K562 (cell line): ENCODE measurements around the gene USH1G. TPM values are rescaled to one million over a fixed set of nuclear protein-coding genes. Genes with fewer than 3 reads are reported as not detected.

ENCODE experiments used
- ATAC-seq: fragments of 200-7000 bp; cut with Tn5 transposase; 3 replicates; pipeline ENCODE4 v1.9.1; 2020; ENCODE audit warnings: moderate library complexity
- BruUV-seq: library from RNA; stranded (reverse); fragments of 400-500 nt; replicated peaks from 2 replicates; lab custom pipeline; 2021; lab: Mats Ljungman, UMichigan
- CTCF ChIA-PET: fragments of 300-600 bp; formaldehyde crosslinking; extraction: SDS; loops from one replicate; lab custom pipeline; 2021; ENCODE audit warnings: low intra/inter-chr PET ratio; lab: Yijun Ruan, JAX
- POLR2A ChIA-PET: fragments of 300-600, 350-650 bp; sonication (Branson Sonifier 250); formaldehyde crosslinking; extraction: SDS; loops from one replicate; lab custom pipeline; 2021; ENCODE audit warnings: antibody characterized with exemption, inconsistent platforms; lab: Yijun Ruan, JAX
- DNase-seq, 4 experiments: peaks; one replicate each; pipeline versions ENCODE4 v3.0.0 to v3.0.0-alpha.2; 2011 to 2018; ENCODE audit warnings: low spot score in 3 of 4, mixed read lengths in 3 of 4; ENCODE audit errors: extremely low read depth in 1 of 4
- FAIRE-seq: peaks from 2 replicates; lab custom pipeline; 2011; peaks lifted over from hg19 to GRCh38; lab: Jason Lieb, UNC
- H2AFZ ChIP-seq: 2 replicates; pipeline ENCODE4 v1.6.0; 2011; ENCODE audit warnings: low read depth, low read length, control low read depth, inconsistent platforms
- H3K27ac ChIP-seq: fragments of 200-600 bp; 3 replicates; pipeline ENCODE4 v1.8.0; 2011; ENCODE audit warnings: low read depth, mild to moderate bottlenecking, control low read depth, inconsistent platforms, low read length, moderate library complexity, mixed read lengths; ENCODE audit errors: extremely low read depth
- H3K27me3 ChIP-seq, 2 experiments: fragments of 300-600 bp in 1 of 2; 2 replicates in 1 of 2; 3 replicates in 1 of 2; pipeline versions ENCODE4 v1.6.0 to v1.8.0; 2011; ENCODE audit warnings: inconsistent platforms in 2 of 2, low read length in 2 of 2, mild to moderate bottlenecking in 1 of 2, mixed read lengths in 1 of 2, moderate library complexity in 1 of 2; ENCODE audit not compliant: control insufficient read depth in 2 of 2, insufficient read depth in 2 of 2
- H3K36me3 ChIP-seq: fragments of 300-600 bp; 3 replicates; pipeline ENCODE4 v1.8.0; 2011; ENCODE audit warnings: mild to moderate bottlenecking, low read length, inconsistent platforms; ENCODE audit not compliant: control insufficient read depth, insufficient read depth
- H3K4me1 ChIP-seq, 2 experiments: fragments of 200-600 bp in 1 of 2; replicated peaks in 1 of 2; 2 replicates in 1 of 2; 3 replicates in 1 of 2; pipeline versions ENCODE4 v1.5.1 to v1.8.0; 2011; ENCODE audit warnings: inconsistent platforms in 2 of 2, low read length in 2 of 2, mild to moderate bottlenecking in 1 of 2, mixed read lengths in 1 of 2, moderate library complexity in 1 of 2; ENCODE audit not compliant: control insufficient read depth in 2 of 2, insufficient read depth in 2 of 2
- H3K4me2 ChIP-seq: 2 replicates; pipeline ENCODE4 v1.6.1; 2011; ENCODE audit warnings: low read length, control low read depth, inconsistent platforms, mixed read lengths; ENCODE audit not compliant: insufficient read depth
- H3K4me3 ChIP-seq: fragments of 200-600 bp; sonication (generic), shearing (Covaris generic); 2 replicates; pipeline ENCODE4 v1.5.1; 2016; ENCODE audit warnings: control low read depth, inconsistent platforms
- H3K79me2 ChIP-seq: fragments of 200-600 bp; 3 replicates; pipeline ENCODE4 v1.8.0; 2011; ENCODE audit warnings: low read length, inconsistent platforms; ENCODE audit not compliant: control insufficient read depth, insufficient read depth
- H3K9ac ChIP-seq, 2 experiments: 2 replicates each; pipeline versions ENCODE4 v1.6.0 to v1.6.1; 2011; ENCODE audit warnings: low read depth in 2 of 2, low read length in 2 of 2, control low read depth in 1 of 2, inconsistent platforms in 1 of 2, mild to moderate bottlenecking in 1 of 2, mixed read lengths in 1 of 2; ENCODE audit not compliant: insufficient read depth in 1 of 2
- H3K9me1 ChIP-seq: one replicate; pipeline ENCODE4 v1.6.0; 2011; ENCODE audit warnings: inconsistent platforms, mild to moderate bottlenecking, low read length, moderate library complexity; ENCODE audit not compliant: control insufficient read depth, insufficient read depth
- H3K9me3 ChIP-seq: replicated peaks from 2 replicates; pipeline ENCODE4 v1.5.1; 2011; ENCODE audit warnings: low read depth, low read length, inconsistent platforms; ENCODE audit not compliant: control insufficient read depth, insufficient read depth
- H4K20me1 ChIP-seq: replicated peaks from 2 replicates; pipeline ENCODE4 v1.6.1; 2011; ENCODE audit warnings: low read length, inconsistent platforms, mixed read lengths; ENCODE audit not compliant: control insufficient read depth, insufficient read depth
- HNRNPLL ChIP-seq: fragments of 200-400 bp; formaldehyde crosslinking; IDR thresholded peaks from 2 replicates; pipeline ENCODE4 v1.6.1; 2017; ENCODE audit warnings: low read length, low read depth, mild to moderate bottlenecking; ENCODE audit not compliant: poor library complexity, severe bottlenecking
- NR1H2 ChIP-seq: sonication (generic); formaldehyde crosslinking; IDR thresholded peaks from 2 replicates; pipeline ENCODE4 v1.4.0; 2020; ENCODE audit warnings: mild to moderate bottlenecking, missing genetic modification reagents
- PYGO2 ChIP-seq: fragments of 450-650 bp; IDR thresholded peaks from 2 replicates; pipeline ENCODE4 v1.6.1; 2016; ENCODE audit warnings: mild to moderate bottlenecking, missing genetic modification characterization, moderate library complexity, missing compliant biosample characterization
- TAF9B ChIP-seq: fragments of 450-650 bp; IDR thresholded peaks from 2 replicates; pipeline ENCODE4 v1.6.1; 2018; ENCODE audit warnings: mild to moderate bottlenecking; ENCODE audit not compliant: partially characterized antibody
- WGBS: fragments of 100-300 bp; shearing (Covaris generic); methylation state at CpG from one replicate; pipeline ENCODE4 v1.1.6; 2016; ENCODE audit warnings: low coverage, mixed read lengths; ENCODE audit not compliant: insufficient coverage; ENCODE audit errors: missing lambda C conversion rate; 5-methylcytosine and 5-hydroxymethylcytosine counted together
- in situ Hi-C: fragments of 300-500 bp; cut with MboI; formaldehyde crosslinking; loops from 4 replicates; pipeline ENCODE4 v1.15.0; 2018; ENCODE audit warnings: inconsistent platforms, mixed read lengths
- intact Hi-C: fragments of 100-400 bp; cut with micrococcal nuclease; formaldehyde crosslinking; loops from 2 replicates; pipeline ENCODE4 v1.14.2; 2022
- polyA plus RNA-seq, 8 experiments: library from polyadenylated mRNA; depleted of rRNA in 4 of 8; stranded (reverse) in 5 of 8; unstranded in 3 of 8; fragments of >200 nt; fragmentation: Nextera tagmentation in 2 of 8; fragmentation: Illumina TruSeq in 1 of 8; extraction: Ambion mirVana in 2 of 8; extraction: Trizol in 1 of 8; gene quantifications; 2 replicates each; pipeline versions ENCODE4 v1.2.1 to v1.2.3, GENCODE V29; 2011 to 2014; ENCODE audit warnings: inconsistent platforms in 1 of 8, missing spikeins in 1 of 8
- total RNA-seq, 7 experiments: library from RNA; depleted of rRNA in 6 of 7; stranded (reverse); fragments of >200 nt in 6 of 7; fragmentation: Illumina TruSeq in 2 of 7; extraction: Trizol in 2 of 7; gene quantifications; 2 replicates each; pipeline versions ENCODE4 v1.2.1 to v1.2.3, GENCODE V29; 2011 to 2021; ENCODE audit warnings: low replicate concordance in 1 of 7
- TF ChIP-seq, protein P1 (sequence below), 2 experiments: fragments of 450-650 bp in 1 of 2; sonication (generic) in 1 of 2; formaldehyde crosslinking in 1 of 2; IDR thresholded peaks; 2 replicates each; pipeline versions ENCODE4 v1.7.1 to v1.9.0; 2016 to 2022; ENCODE audit warnings: inconsistent platforms in 1 of 2, mild to moderate bottlenecking in 1 of 2, missing genetic modification reagents in 1 of 2
- TF ChIP-seq, protein P2 (sequence below): fragments of 250-450 bp; sonication (Bioruptor Pico); IDR thresholded peaks from 2 replicates; pipeline ENCODE4 v1.4.0; 2020
- TF ChIP-seq, protein P3 (sequence below): fragments of 250-450 bp; sonication (Bioruptor Pico); IDR thresholded peaks from 2 replicates; pipeline ENCODE4 v1.8.0; 2021; ENCODE audit warnings: mild to moderate bottlenecking, moderate library complexity

USH1G gene
- total and polyA plus RNA-seq, 9 of the 15 experiments (the other 6 are each of a cell fraction or from before 2014, with no cell fraction given), result 0.22 to 1.00 (median 0.64) TPM; not detected in 2

DNA sequence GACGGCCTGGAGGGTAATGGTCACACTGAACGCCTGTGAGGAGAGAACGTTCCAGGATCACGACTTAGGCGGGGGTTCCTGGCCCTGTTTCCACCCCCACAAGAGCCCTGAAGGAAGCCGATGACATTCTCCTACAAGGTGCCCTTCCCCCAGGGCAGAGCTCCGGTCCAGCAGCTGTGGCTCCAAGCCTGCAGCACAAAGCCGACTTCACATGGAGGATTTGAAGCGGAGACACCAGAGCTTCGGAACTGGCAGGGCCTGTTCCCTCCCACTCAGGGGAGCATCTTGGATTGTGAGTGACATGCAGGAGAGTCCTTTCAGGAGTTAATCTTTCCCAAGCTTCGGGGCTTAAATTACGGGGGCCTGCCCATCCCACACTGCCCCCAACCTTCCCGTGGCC is 34.6 kb downstream of the USH1G start:
- POLR2A ChIA-PET, result interaction anchor here (1.5 kb wide), 1 partner anchor 12 kb away, joined by 4 read pairs; no protein-coding TSS in a partner anchor
- FAIRE-seq (no peak), DNase-seq (no peak), ATAC-seq (no peak)
- H3K9ac ChIP-seq, result no peak overlapping the region; a peak in 1 of 4 replicates
- H3K4me2 ChIP-seq, result no peak overlapping the region
- H3K79me2 ChIP-seq, result no peaks in the 10 kb centered on the region
- H3K4me1 ChIP-seq, result peaks cover 0 to 16% of the 10 kb centered on the region in 2 experiments; a peak in 2 of 5 replicates
- H2AFZ ChIP-seq, result no peak overlapping the region
- CTCF ChIA-PET, result no interaction called here
- in situ Hi-C loops (no loop called here), intact Hi-C loops (no loop called here)
- H3K27me3 ChIP-seq, result peaks cover 0 to 10% of the 10 kb centered on the region in 2 experiments; a peak in 1 of 5 replicates
- WGBS, result 40% methylated on average over 13 of the region's 13 CpGs
- no peaks in the 10 kb centered on the region for H3K9me3 ChIP-seq
- no peak overlapping the region for H3K4me3 ChIP-seq
- H3K27ac ChIP-seq, result no peak overlapping the region
- H4K20me1 ChIP-seq, result no peaks in the 10 kb centered on the region
- BruUV-seq, result no TSS peak
- TF ChIP-seq, protein P1, sequence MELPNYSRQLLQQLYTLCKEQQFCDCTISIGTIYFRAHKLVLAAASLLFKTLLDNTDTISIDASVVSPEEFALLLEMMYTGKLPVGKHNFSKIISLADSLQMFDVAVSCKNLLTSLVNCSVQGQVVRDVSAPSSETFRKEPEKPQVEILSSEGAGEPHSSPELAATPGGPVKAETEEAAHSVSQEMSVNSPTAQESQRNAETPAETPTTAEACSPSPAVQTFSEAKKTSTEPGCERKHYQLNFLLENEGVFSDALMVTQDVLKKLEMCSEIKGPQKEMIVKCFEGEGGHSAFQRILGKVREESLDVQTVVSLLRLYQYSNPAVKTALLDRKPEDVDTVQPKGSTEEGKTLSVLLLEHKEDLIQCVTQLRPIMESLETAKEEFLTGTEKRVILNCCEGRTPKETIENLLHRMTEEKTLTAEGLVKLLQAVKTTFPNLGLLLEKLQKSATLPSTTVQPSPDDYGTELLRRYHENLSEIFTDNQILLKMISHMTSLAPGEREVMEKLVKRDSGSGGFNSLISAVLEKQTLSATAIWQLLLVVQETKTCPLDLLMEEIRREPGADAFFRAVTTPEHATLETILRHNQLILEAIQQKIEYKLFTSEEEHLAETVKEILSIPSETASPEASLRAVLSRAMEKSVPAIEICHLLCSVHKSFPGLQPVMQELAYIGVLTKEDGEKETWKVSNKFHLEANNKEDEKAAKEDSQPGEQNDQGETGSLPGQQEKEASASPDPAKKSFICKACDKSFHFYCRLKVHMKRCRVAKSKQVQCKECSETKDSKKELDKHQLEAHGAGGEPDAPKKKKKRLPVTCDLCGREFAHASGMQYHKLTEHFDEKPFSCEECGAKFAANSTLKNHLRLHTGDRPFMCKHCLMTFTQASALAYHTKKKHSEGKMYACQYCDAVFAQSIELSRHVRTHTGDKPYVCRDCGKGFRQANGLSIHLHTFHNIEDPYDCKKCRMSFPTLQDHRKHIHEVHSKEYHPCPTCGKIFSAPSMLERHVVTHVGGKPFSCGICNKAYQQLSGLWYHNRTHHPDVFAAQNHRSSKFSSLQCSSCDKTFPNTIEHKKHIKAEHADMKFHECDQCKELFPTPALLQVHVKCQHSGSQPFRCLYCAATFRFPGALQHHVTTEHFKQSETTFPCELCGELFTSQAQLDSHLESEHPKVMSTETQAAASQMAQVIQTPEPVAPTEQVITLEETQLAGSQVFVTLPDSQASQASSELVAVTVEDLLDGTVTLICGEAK (IDR thresholded peaks at IDR 0.05), result no peak
- TF ChIP-seq, protein P1 (CRISPR knock-in tag; IDR thresholded peaks at IDR 0.05), result no peak
- TF ChIP-seq, protein P2, sequence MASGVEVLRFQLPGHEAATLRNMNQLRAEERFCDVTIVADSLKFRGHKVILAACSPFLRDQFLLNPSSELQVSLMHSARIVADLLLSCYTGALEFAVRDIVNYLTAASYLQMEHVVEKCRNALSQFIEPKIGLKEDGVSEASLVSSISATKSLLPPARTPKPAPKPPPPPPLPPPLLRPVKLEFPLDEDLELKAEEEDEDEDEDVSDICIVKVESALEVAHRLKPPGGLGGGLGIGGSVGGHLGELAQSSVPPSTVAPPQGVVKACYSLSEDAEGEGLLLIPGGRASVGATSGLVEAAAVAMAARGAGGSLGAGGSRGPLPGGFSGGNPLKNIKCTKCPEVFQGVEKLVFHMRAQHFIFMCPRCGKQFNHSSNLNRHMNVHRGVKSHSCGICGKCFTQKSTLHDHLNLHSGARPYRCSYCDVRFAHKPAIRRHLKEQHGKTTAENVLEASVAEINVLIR (CRISPR knock-in tag), result no peak
- TF ChIP-seq TAF9B (no peak), NR1H2 (CRISPR knock-in tag) (no peak), PYGO2 (tag) (no peak), HNRNPLL (no peak)
- TF ChIP-seq, protein P3, sequence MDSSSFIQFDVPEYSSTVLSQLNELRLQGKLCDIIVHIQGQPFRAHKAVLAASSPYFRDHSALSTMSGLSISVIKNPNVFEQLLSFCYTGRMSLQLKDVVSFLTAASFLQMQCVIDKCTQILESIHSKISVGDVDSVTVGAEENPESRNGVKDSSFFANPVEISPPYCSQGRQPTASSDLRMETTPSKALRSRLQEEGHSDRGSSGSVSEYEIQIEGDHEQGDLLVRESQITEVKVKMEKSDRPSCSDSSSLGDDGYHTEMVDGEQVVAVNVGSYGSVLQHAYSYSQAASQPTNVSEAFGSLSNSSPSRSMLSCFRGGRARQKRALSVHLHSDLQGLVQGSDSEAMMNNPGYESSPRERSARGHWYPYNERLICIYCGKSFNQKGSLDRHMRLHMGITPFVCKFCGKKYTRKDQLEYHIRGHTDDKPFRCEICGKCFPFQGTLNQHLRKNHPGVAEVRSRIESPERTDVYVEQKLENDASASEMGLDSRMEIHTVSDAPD, result no peak
- H3K9me1 ChIP-seq, result no peaks in the 10 kb centered on the region
- H3K36me3 ChIP-seq, result no peaks in the 10 kb centered on the region
